ENCODE results near the gene PRKCI. TPM values are rescaled to one million over a fixed set of nuclear protein-coding genes. Genes with fewer than 3 reads are reported as not detected.
A peak's percentile ranks its signal among the peaks of the same experiment; 100 is the strongest.
"Not testable (repeated sequence)": the region's sequence is repeated elsewhere in the genome, so short reads cannot be mapped to it uniquely, and the experiment has no call there.

PRKCI gene
- total and polyA plus RNA-seq, 4 donors: 18.7 to 181 (median 35.2) TPM

DNA sequence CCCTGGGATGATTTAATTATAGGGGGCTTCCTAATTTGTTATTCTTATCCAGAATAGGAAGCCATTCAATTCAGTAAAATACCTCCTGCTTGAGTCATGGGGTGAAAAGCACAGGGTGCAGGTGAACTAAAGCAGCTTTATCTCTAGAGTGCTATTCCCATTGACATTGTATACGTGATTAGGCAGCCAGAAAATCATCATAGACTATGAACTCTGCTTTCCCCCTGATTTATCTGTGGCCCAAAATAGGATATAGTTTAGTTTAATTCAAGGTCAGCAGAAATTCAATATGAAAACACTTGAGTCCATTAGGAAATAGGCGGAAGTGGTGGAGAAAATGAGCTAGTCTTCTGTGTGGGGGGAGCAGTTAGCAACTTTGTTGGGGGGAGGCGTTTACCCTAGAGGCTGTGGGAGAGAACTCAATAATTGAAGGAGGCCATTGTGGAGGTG is 18.2 kb upstream of the PRKCI start:
- no peak overlapping the region for H3K9ac ChIP-seq (ENCODE audit: insufficient read depth in 1 of 2, low read length in 2 of 2)
- 68 to 80% methylated on average over 3 of the region's 3 CpGs for WGBS, 2 donors
- H3K9me3 ChIP-seq (ENCODE audit: control insufficient read depth in 4 of 4, insufficient read depth in 3 of 4, low read length in 3 of 4): no peaks in the 10 kb centered on the region
- no peak overlapping the region for H3K27ac ChIP-seq (ENCODE audit: low read depth in 1 of 2, low read length in 1 of 2)
- H3K4me3 ChIP-seq: no peak overlapping the region
- ATAC-seq (ENCODE audit: insufficient read depth, low FRiP score): no peak
- TF ChIP-seq, protein P1, sequence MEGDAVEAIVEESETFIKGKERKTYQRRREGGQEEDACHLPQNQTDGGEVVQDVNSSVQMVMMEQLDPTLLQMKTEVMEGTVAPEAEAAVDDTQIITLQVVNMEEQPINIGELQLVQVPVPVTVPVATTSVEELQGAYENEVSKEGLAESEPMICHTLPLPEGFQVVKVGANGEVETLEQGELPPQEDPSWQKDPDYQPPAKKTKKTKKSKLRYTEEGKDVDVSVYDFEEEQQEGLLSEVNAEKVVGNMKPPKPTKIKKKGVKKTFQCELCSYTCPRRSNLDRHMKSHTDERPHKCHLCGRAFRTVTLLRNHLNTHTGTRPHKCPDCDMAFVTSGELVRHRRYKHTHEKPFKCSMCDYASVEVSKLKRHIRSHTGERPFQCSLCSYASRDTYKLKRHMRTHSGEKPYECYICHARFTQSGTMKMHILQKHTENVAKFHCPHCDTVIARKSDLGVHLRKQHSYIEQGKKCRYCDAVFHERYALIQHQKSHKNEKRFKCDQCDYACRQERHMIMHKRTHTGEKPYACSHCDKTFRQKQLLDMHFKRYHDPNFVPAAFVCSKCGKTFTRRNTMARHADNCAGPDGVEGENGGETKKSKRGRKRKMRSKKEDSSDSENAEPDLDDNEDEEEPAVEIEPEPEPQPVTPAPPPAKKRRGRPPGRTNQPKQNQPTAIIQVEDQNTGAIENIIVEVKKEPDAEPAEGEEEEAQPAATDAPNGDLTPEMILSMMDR (IDR thresholded peaks at IDR 0.05; ENCODE audit: control extremely low read depth, extremely low read depth): no peak
- H3K4me1 ChIP-seq (ENCODE audit: control insufficient read depth in 5 of 5, insufficient read depth in 5 of 5, low read length in 5 of 5): peaks cover 0 to 2% (median 0%) of the 10 kb centered on the region in 5 donors
- H3K27me3 ChIP-seq (ENCODE audit: control insufficient read depth in 3 of 3, insufficient read depth in 3 of 3, low read length in 2 of 3): no peaks in the 10 kb centered on the region
- DNase-seq: peak in 1 of 3 donors; percentile 27
- no peaks in the 10 kb centered on the region for H3K36me3 ChIP-seq (ENCODE audit: control insufficient read depth in 4 of 4, insufficient read depth in 4 of 4, low read length in 4 of 4)

- WGBS, 2 donors: 97 to 99% methylated on average over 10 of the region's 10 CpGs
These were observed 17.7 kb upstream of the PRKCI start for GRCh38 chr3:170204509-170204908.

GRCh38 chr3:170205302-170205701 is 16.9 kb upstream of the PRKCI start:
- 83 to 95% methylated on average over 2 of the region's 2 CpGs for WGBS, 2 donors
- ATAC-seq (ENCODE audit: insufficient read depth, low FRiP score) (no peak), DNase-seq (no peak)
- Histone ChIP-seq H3K9ac (ENCODE audit: insufficient read depth in 1 of 2, low read length in 2 of 2) (no peak overlapping the region), H3K4me1 (ENCODE audit: control insufficient read depth in 5 of 5, insufficient read depth in 5 of 5, low read length in 5 of 5) (peaks cover 0 to 2% (median 0%) of the 10 kb centered on the region in 5 donors), H3K27me3 (ENCODE audit: control insufficient read depth in 3 of 3, insufficient read depth in 3 of 3, low read length in 2 of 3) (no peaks in the 10 kb centered on the region), H3K4me3 (no peak overlapping the region), H3K27ac (ENCODE audit: low read depth in 1 of 2, low read length in 1 of 2) (no peak overlapping the region), H3K36me3 (ENCODE audit: control insufficient read depth in 4 of 4, insufficient read depth in 4 of 4, low read length in 4 of 4) (no peaks in the 10 kb centered on the region), H3K9me3 (ENCODE audit: control insufficient read depth in 4 of 4, insufficient read depth in 3 of 4, low read length in 3 of 4) (no peaks in the 10 kb centered on the region)
- TF ChIP-seq, protein P1 (IDR thresholded peaks at IDR 0.05; ENCODE audit: control extremely low read depth, extremely low read depth): no peak

More at GRCh38 chr3:170204509-170204908, 17.7 kb upstream of the PRKCI start:
- ATAC-seq (ENCODE audit: insufficient read depth, low FRiP score): no peak
- TF ChIP-seq, protein P1 (IDR thresholded peaks at IDR 0.05; ENCODE audit: control extremely low read depth, extremely low read depth): no peak
- Histone ChIP-seq H3K9me3 (ENCODE audit: control insufficient read depth in 4 of 4, insufficient read depth in 3 of 4, low read length in 3 of 4) (no peaks in the 10 kb centered on the region), H3K4me3 (no peak overlapping the region), H3K36me3 (ENCODE audit: control insufficient read depth in 4 of 4, insufficient read depth in 4 of 4, low read length in 4 of 4) (no peaks in the 10 kb centered on the region), H3K27ac (ENCODE audit: low read depth in 1 of 2, low read length in 1 of 2) (no peak overlapping the region), H3K4me1 (ENCODE audit: control insufficient read depth in 5 of 5, insufficient read depth in 5 of 5, low read length in 5 of 5) (peaks cover 0 to 2% (median 0%) of the 10 kb centered on the region in 5 donors), H3K9ac (ENCODE audit: insufficient read depth in 1 of 2, low read length in 2 of 2) (no peak overlapping the region), H3K27me3 (ENCODE audit: control insufficient read depth in 3 of 3, insufficient read depth in 3 of 3, low read length in 2 of 3) (no peaks in the 10 kb centered on the region)
- no peak for DNase-seq

- H3K4me3 ChIP-seq; H3K27me3 ChIP-seq (ENCODE audit: control insufficient read depth in 3 of 3, insufficient read depth in 3 of 3, low read length in 2 of 3); ATAC-seq (ENCODE audit: insufficient read depth, low FRiP score); H3K9me3 ChIP-seq (ENCODE audit: control insufficient read depth in 4 of 4, insufficient read depth in 3 of 4, low read length in 3 of 4); H3K9ac ChIP-seq (ENCODE audit: insufficient read depth in 1 of 2, low read length in 2 of 2); DNase-seq; H3K36me3 ChIP-seq (ENCODE audit: control insufficient read depth in 4 of 4, insufficient read depth in 4 of 4, low read length in 4 of 4); H3K4me1 ChIP-seq (ENCODE audit: control insufficient read depth in 5 of 5, insufficient read depth in 5 of 5, low read length in 5 of 5); H3K27ac ChIP-seq (ENCODE audit: low read depth in 1 of 2, low read length in 1 of 2): not testable (repeated sequence)
- WGBS, 2 donors: 96% methylated on average over 11 of the region's 11 CpGs
These were observed 16.0 kb upstream of the PRKCI start for GRCh38 chr3:170206164-170206762.

Data from lung (tissue), 12 donors.